Mucosa of stomach (tissue), 1 donor: ENCODE data around the gene TXNL4A.

ENCODE experiments used
- H3K27me3 ChIP-seq: one replicate; pipeline ENCODE4 v1.7.0; 2013; ENCODE audit warnings: mild to moderate bottlenecking, low read length; ENCODE audit not compliant: control insufficient read depth, insufficient read depth
- H3K36me3 ChIP-seq: one replicate; pipeline ENCODE4 v1.7.0; 2013; ENCODE audit warnings: low read length; ENCODE audit not compliant: control insufficient read depth, insufficient read depth
- H3K4me1 ChIP-seq: one replicate; pipeline ENCODE4 v1.7.0; 2013; ENCODE audit warnings: mild to moderate bottlenecking, low read length; ENCODE audit not compliant: control insufficient read depth, insufficient read depth
- H3K4me3 ChIP-seq: one replicate; pipeline ENCODE4 v1.7.0; 2013; ENCODE audit warnings: low read length
- H3K9ac ChIP-seq: one replicate; pipeline ENCODE4 v1.7.0; 2013; ENCODE audit warnings: mild to moderate bottlenecking, low read length, moderate library complexity
- H3K9me3 ChIP-seq: one replicate; pipeline ENCODE4 v1.7.0; 2013; ENCODE audit warnings: mild to moderate bottlenecking, low read length, moderate library complexity; ENCODE audit not compliant: control insufficient read depth
- donor health status: Pancreatic carcinoma.

The TXNL4A gene

GRCh38 chr18:79950515-79951341 is 37.6 kb downstream of the TXNL4A start:
- Histone ChIP-seq H3K4me1 (peaks cover 5% of the 10 kb centered on the region), H3K9me3 (no peaks in the 10 kb centered on the region), H3K27me3 (no peaks in the 10 kb centered on the region), H3K4me3 (peak overlapping the region; percentile 32), H3K36me3 (no peaks in the 10 kb centered on the region), H3K9ac (peak overlapping the region; percentile 58)

GRCh38 chr18:79949697-79950487 is 38.5 kb downstream of the TXNL4A start:
- H3K9ac ChIP-seq = peak overlapping the region; percentile 58
- peaks cover 5% of the 10 kb centered on the region for H3K4me1 ChIP-seq
- H3K9me3 ChIP-seq = no peaks in the 10 kb centered on the region
- no peak overlapping the region for H3K4me3 ChIP-seq
- no peaks in the 10 kb centered on the region for H3K36me3 ChIP-seq
- H3K27me3 ChIP-seq = no peaks in the 10 kb centered on the region

GRCh38 chr18:79948719-79949411 is 39.5 kb downstream of the TXNL4A start:
- Histone ChIP-seq H3K36me3 (no peaks in the 10 kb centered on the region), H3K27me3 (no peaks in the 10 kb centered on the region), H3K9ac (no peak overlapping the region), H3K9me3 (no peaks in the 10 kb centered on the region), H3K4me1 (peaks cover 9% of the 10 kb centered on the region), H3K4me3 (no peak overlapping the region)

GRCh38 chr18:79947881-79948610 is 40.3 kb downstream of the TXNL4A start:
- no peak overlapping the region for H3K9ac ChIP-seq

GRCh38 chr18:79947054-79947755 is 41.2 kb downstream of the TXNL4A start:
- no peaks in the 10 kb centered on the region for H3K9me3 ChIP-seq
- no peak overlapping the region for H3K9ac ChIP-seq
- peaks cover 18% of the 10 kb centered on the region for H3K4me1 ChIP-seq
- no peaks in the 10 kb centered on the region for H3K27me3 ChIP-seq
- H3K36me3 ChIP-seq = peaks cover 3% of the 10 kb centered on the region
- H3K4me3 ChIP-seq = no peak overlapping the region

More at GRCh38 chr18:79947881-79948610, 40.3 kb downstream of the TXNL4A start:
- no peaks in the 10 kb centered on the region for H3K9me3 ChIP-seq
- no peaks in the 10 kb centered on the region for H3K27me3 ChIP-seq
- no peaks in the 10 kb centered on the region for H3K36me3 ChIP-seq
- peaks cover 17% of the 10 kb centered on the region for H3K4me1 ChIP-seq
- no peak overlapping the region for H3K4me3 ChIP-seq

- Histone ChIP-seq H3K9ac (no peak overlapping the region), H3K36me3 (peaks cover 11% of the 10 kb centered on the region), H3K27me3 (no peaks in the 10 kb centered on the region), H3K9me3 (no peaks in the 10 kb centered on the region), H3K4me3 (no peak overlapping the region), H3K4me1 (peaks cover 18% of the 10 kb centered on the region)
Observed at GRCh38 chr18:79945118-79946042, 43.0 kb downstream of the TXNL4A start.

- H3K4me1 ChIP-seq = peaks cover 18% of the 10 kb centered on the region
- no peaks in the 10 kb centered on the region for H3K9me3 ChIP-seq
- peaks cover 11% of the 10 kb centered on the region for H3K36me3 ChIP-seq
- no peak overlapping the region for H3K4me3 ChIP-seq
- no peaks in the 10 kb centered on the region for H3K27me3 ChIP-seq
- no peak overlapping the region for H3K9ac ChIP-seq
Observed at GRCh38 chr18:79944746-79945117, 43.6 kb downstream of the TXNL4A start.

GRCh38 chr18:79944126-79944731 is 44.1 kb downstream of the TXNL4A start:
- H3K4me1 ChIP-seq = peaks cover 18% of the 10 kb centered on the region
- no peaks in the 10 kb centered on the region for H3K27me3 ChIP-seq
- H3K36me3 ChIP-seq = peaks cover 11% of the 10 kb centered on the region
- no peak overlapping the region for H3K9ac ChIP-seq
- H3K9me3 ChIP-seq = no peaks in the 10 kb centered on the region
- no peak overlapping the region for H3K4me3 ChIP-seq

GRCh38 chr18:79943608-79944125 is 44.7 kb downstream of the TXNL4A start:
- H3K4me1 ChIP-seq = peaks cover 17% of the 10 kb centered on the region
- peaks cover 11% of the 10 kb centered on the region for H3K36me3 ChIP-seq
- H3K9me3 ChIP-seq = no peaks in the 10 kb centered on the region
- no peak overlapping the region for H3K9ac ChIP-seq
- H3K4me3 ChIP-seq = no peak overlapping the region
- H3K27me3 ChIP-seq = no peaks in the 10 kb centered on the region
